ENCODE measurements around the gene GLO1. TPM values are rescaled to one million over a fixed set of nuclear protein-coding genes. Genes with fewer than 3 reads are reported as not detected.

GLO1 gene
- total RNA-seq, 1 experiment from 2014 or later = 66.7 TPM

DNA sequence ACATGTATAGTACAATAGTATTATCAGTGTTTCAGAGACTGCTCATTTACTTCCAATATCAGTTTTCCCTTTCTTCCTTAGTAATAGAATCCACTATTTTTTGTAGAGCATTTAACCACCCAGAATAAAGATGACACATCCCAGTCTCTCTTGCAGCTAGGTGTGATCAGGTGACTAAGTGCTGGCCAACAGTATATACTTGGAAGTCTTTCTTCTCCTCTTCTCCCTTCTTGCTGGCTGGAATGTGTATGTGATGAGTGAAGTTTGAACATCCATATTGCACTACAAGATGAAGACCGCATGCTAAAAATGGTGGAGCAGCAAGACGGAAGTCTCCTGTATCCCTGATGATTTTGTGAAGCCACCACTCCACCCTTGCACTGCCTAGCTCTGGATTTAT lies 48.7 kb downstream of the GLO1 start:
- CTCF ChIA-PET = no interaction called here
- Mint-ChIP-seq H3K9me3 (ENCODE audit: unreplicated experiment) (no peaks in the 10 kb centered on the region), H3K27me3 (ENCODE audit: insufficient read depth, unreplicated experiment) (no peaks in the 10 kb centered on the region), H3K4me1 (ENCODE audit: insufficient read depth, unreplicated experiment) (no peaks in the 10 kb centered on the region), H3K36me3 (ENCODE audit: insufficient read depth, unreplicated experiment) (no peaks in the 10 kb centered on the region), H3K27ac (ENCODE audit: low read depth, unreplicated experiment) (no peak overlapping the region), H3K4me3 (ENCODE audit: unreplicated experiment) (no peak overlapping the region)
- BruUV-seq (replicated peaks) = no TSS peak
- TF ChIP-seq, protein P1, sequence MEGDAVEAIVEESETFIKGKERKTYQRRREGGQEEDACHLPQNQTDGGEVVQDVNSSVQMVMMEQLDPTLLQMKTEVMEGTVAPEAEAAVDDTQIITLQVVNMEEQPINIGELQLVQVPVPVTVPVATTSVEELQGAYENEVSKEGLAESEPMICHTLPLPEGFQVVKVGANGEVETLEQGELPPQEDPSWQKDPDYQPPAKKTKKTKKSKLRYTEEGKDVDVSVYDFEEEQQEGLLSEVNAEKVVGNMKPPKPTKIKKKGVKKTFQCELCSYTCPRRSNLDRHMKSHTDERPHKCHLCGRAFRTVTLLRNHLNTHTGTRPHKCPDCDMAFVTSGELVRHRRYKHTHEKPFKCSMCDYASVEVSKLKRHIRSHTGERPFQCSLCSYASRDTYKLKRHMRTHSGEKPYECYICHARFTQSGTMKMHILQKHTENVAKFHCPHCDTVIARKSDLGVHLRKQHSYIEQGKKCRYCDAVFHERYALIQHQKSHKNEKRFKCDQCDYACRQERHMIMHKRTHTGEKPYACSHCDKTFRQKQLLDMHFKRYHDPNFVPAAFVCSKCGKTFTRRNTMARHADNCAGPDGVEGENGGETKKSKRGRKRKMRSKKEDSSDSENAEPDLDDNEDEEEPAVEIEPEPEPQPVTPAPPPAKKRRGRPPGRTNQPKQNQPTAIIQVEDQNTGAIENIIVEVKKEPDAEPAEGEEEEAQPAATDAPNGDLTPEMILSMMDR (IDR thresholded peaks at IDR 0.05; ENCODE audit: unreplicated experiment) = no peak
- POLR2A ChIA-PET = no interaction called here
- intact Hi-C loops (cut with micrococcal nuclease) = no loop called here
- DNase-seq (ENCODE audit: unreplicated experiment) = no peak

DNA sequence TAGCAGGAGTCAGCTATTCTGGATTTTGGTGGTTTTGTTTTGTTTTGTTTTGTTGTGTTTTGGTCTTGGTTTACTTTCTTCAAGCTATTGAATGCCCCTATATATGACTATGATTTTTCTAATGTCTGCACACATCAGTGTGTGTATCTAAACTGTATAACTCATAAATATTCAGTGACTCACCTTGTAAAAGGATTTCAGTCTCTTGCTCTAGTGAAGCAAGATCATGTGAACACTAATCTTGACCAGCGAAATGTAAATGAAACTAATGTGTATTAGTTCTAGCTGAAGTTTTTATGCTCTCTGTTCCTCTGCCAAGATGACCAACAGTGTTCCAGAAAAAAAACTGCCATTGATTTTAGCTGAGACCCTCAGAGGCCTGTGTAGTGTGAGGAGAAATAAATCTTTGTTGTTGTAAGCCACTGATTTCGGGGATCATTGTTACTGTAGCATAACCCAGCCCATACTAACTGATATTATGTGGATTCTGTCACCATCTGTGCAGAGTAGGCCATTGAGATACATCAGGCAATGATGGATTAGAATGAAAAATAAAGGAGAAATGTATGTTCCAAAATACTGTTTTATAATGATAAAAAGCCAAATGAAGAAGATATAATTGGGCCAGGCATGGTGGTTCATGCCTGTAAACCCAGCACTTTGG lies 51.7 kb downstream of the GLO1 start:
- Mint-ChIP-seq H3K27ac (ENCODE audit: low read depth, unreplicated experiment) (no peak overlapping the region), H3K4me3 (ENCODE audit: unreplicated experiment) (no peak overlapping the region), H3K36me3 (ENCODE audit: insufficient read depth, unreplicated experiment) (no peaks in the 10 kb centered on the region), H3K4me1 (ENCODE audit: insufficient read depth, unreplicated experiment) (peaks cover 6% of the 10 kb centered on the region), H3K9me3 (ENCODE audit: unreplicated experiment) (no peaks in the 10 kb centered on the region), H3K27me3 (ENCODE audit: insufficient read depth, unreplicated experiment) (no peaks in the 10 kb centered on the region)
- ChIA-PET CTCF (interaction anchor here (0.7 to 1.5 kb wide), 5 partner anchors 9 to 566 kb away, joined by 3 to 4 read pairs (median 3); no protein-coding TSS in a partner anchor), POLR2A (no interaction called here)
- no TSS peak for BruUV-seq (replicated peaks)
- DNase-seq (ENCODE audit: unreplicated experiment) = no peak
- intact Hi-C loops (cut with micrococcal nuclease) = no loop called here
- TF ChIP-seq, protein P1 (IDR thresholded peaks at IDR 0.05; ENCODE audit: unreplicated experiment) = no peak

DNA sequence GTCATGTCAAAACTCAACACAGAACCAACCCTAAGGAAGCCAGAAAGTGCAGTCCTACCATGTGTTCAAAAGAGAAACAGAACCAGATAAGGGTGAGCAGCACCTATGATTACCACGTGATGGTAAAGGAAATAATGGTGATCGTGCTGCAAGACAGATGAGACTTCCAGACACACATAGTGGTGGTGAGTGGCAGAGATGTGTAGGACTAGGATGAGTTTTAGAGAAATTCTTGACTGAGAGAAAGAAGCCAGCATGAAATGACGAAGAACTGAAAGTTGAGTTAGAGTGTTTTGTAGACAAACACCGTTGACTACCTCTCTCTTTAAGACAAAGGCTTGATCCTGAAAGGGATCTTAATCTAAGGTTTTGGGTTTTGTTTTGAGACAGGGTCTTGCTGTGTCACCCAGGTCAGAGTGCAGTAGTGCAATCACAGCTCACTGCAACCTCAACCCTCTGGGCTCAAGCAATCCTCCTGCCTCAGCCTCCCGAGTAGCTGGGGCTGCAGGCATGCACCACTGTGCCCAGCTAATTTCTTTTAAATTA lies 52.7 kb downstream of the GLO1 start:
- TF ChIP-seq, protein P1 (IDR thresholded peaks at IDR 0.05; ENCODE audit: unreplicated experiment) = no peak
- no peaks in the 10 kb centered on the region for H3K27me3 Mint-ChIP-seq (ENCODE audit: insufficient read depth, unreplicated experiment)
- BruUV-seq (replicated peaks) = no TSS peak
- intact Hi-C loops (cut with micrococcal nuclease) = no loop called here
- H3K9me3 Mint-ChIP-seq (ENCODE audit: unreplicated experiment) = no peaks in the 10 kb centered on the region
- H3K36me3 Mint-ChIP-seq (ENCODE audit: insufficient read depth, unreplicated experiment) = no peaks in the 10 kb centered on the region
- peaks cover 8% of the 10 kb centered on the region for H3K4me1 Mint-ChIP-seq (ENCODE audit: insufficient read depth, unreplicated experiment)
- POLR2A ChIA-PET = interaction anchor here (0.6 kb wide), 1 partner anchor 52 kb away, joined by 3 read pairs; no protein-coding TSS in a partner anchor
- no peak overlapping the region for H3K4me3 Mint-ChIP-seq (ENCODE audit: unreplicated experiment)
- no peak for DNase-seq (ENCODE audit: unreplicated experiment)
- CTCF ChIA-PET = interaction anchor here (0.7 to 1.5 kb wide), 3 partner anchors 10 to 156 kb away, joined by 3 to 4 read pairs (median 3); no protein-coding TSS in a partner anchor
- no peak overlapping the region for H3K27ac Mint-ChIP-seq (ENCODE audit: low read depth, unreplicated experiment)

DNA sequence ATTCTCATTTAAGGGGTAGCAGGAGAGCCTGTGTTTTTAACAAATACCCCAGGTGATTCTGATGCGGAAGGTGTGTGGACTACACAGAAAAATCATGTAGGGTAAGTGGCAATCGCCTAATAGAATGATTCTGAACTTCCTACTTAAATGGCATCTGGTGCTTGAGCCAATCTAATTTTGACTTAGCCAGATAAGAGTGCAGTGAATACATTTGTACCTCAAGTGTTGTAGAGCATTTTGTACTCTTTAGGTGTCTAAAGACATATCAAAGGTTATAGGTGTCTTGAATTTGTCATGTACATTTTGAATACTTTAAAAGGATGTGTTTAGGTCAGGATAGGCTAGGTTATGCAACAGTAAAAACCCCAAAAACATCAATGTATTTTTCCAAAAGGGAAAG lies 53.2 kb downstream of the GLO1 start:
- no peaks in the 10 kb centered on the region for H3K27me3 Mint-ChIP-seq (ENCODE audit: insufficient read depth, unreplicated experiment)
- no peak overlapping the region for H3K4me3 Mint-ChIP-seq (ENCODE audit: unreplicated experiment)
- no peaks in the 10 kb centered on the region for H3K9me3 Mint-ChIP-seq (ENCODE audit: unreplicated experiment)
- CTCF ChIA-PET = no interaction called here
- POLR2A ChIA-PET = no interaction called here
- no peaks in the 10 kb centered on the region for H3K36me3 Mint-ChIP-seq (ENCODE audit: insufficient read depth, unreplicated experiment)
- peaks cover 8% of the 10 kb centered on the region for H3K4me1 Mint-ChIP-seq (ENCODE audit: insufficient read depth, unreplicated experiment)
- TF ChIP-seq, protein P1 (IDR thresholded peaks at IDR 0.05; ENCODE audit: unreplicated experiment) = no peak
- no peak overlapping the region for H3K27ac Mint-ChIP-seq (ENCODE audit: low read depth, unreplicated experiment)
- intact Hi-C loops (cut with micrococcal nuclease) = no loop called here
- no TSS peak for BruUV-seq (replicated peaks)
- no peak for DNase-seq (ENCODE audit: unreplicated experiment)
